Lower leg skin (tissue), 4 donors: ENCODE data around the gene SLC9A9. TPM values are rescaled to one million over a fixed set of nuclear protein-coding genes. Genes with fewer than 3 reads are reported as not detected.

ENCODE experiments used
- DNase-seq, 2 donors: peaks; one replicate each; pipeline ENCODE4 v3.0.0-alpha.2; 2019; ENCODE audit warnings: low spot score in 2 of 2
- H3K4me3 ChIP-seq: fragments of 200-600 bp; sonication (generic); 2 replicates; pipeline ENCODE4 v1.5.1; 2017; ENCODE audit warnings: mild to moderate bottlenecking, low read depth; ENCODE audit not compliant: poor library complexity, severe bottlenecking
- CTCF ChIP-seq, 3 donors: fragments of 450-650 bp; IDR thresholded peaks; one replicate each; pipeline ENCODE4 v1.5.1; 2016; ENCODE audit warnings: antibody characterized with exemption in 3 of 3, mild to moderate bottlenecking in 3 of 3, moderate library complexity in 2 of 3
- POLR2A ChIP-seq, 2 donors: fragments of 450-650 bp; IDR thresholded peaks; one replicate each; pipeline ENCODE4 v1.6.1; 2016 to 2017; ENCODE audit warnings: antibody characterized with exemption in 2 of 2, mild to moderate bottlenecking in 1 of 2, moderate library complexity in 1 of 2
- WGBS, 2 donors: methylation state at CpG; one replicate each; pipeline ENCODE4 v1.1.5; 2018; 5-methylcytosine and 5-hydroxymethylcytosine counted together
- intact Hi-C: fragments of 100-400 bp; cut with DNase I; formaldehyde crosslinking; loops from one replicate; pipeline ENCODE4 v1.15.0; 2023; ENCODE audit warnings: low total_unique reads
- total RNA-seq, 4 donors: library from RNA; depleted of rRNA; stranded (reverse); fragments of >200 nt; gene quantifications; one replicate each; pipeline ENCODE4 v1.1.0, GENCODE V29; 2016

Gene SLC9A9
- total RNA-seq, 4 donors from 2014 or later: 14.6 to 40.8 (median 23.7) TPM

GRCh38 chr3:143671626-143672025 lies 176.6 kb downstream of the SLC9A9 start:
- WGBS, 2 donors: 75 to 86% methylated on average over 1 of the region's 1 CpG
- TF ChIP-seq POLR2A (IDR thresholded peaks at IDR 0.05): no peak
- no peak for TF ChIP-seq CTCF (IDR thresholded peaks at IDR 0.05)
- no peak overlapping the region for H3K4me3 ChIP-seq
- no peak for DNase-seq
- intact Hi-C loops: no loop called here

GRCh38 chr3:143668924-143669790 lies 179.1 kb downstream of the SLC9A9 start:
- 63 to 70% methylated on average over 5 of the region's 5 CpGs for WGBS, 2 donors
- no peak for TF ChIP-seq POLR2A (IDR thresholded peaks at IDR 0.05)
- no peak for TF ChIP-seq CTCF (IDR thresholded peaks at IDR 0.05)
- H3K4me3 ChIP-seq: no peak overlapping the region
- no peak for DNase-seq
- intact Hi-C loops: no loop called here

- intact Hi-C loops: no loop called here
These were observed 179.9 kb downstream of the SLC9A9 start for GRCh38 chr3:143668385-143668784.

GRCh38 chr3:143661677-143662076 lies 186.6 kb downstream of the SLC9A9 start:
- no peak for DNase-seq
- TF ChIP-seq CTCF (IDR thresholded peaks at IDR 0.05) (no peak), POLR2A (IDR thresholded peaks at IDR 0.05) (no peak)
- 75 to 77% methylated on average over 3 of the region's 3 CpGs for WGBS, 2 donors
- H3K4me3 ChIP-seq: no peak overlapping the region
- intact Hi-C loops: no loop called here

More at GRCh38 chr3:143668385-143668784, 179.9 kb downstream of the SLC9A9 start:
- WGBS, 2 donors: 72 to 94% methylated on average over 5 of the region's 5 CpGs
- no peak overlapping the region for H3K4me3 ChIP-seq
- no peak for DNase-seq
- TF ChIP-seq CTCF (IDR thresholded peaks at IDR 0.05): no peak
- no peak for TF ChIP-seq POLR2A (IDR thresholded peaks at IDR 0.05)

GRCh38 chr3:143658861-143659260 lies 189.4 kb downstream of the SLC9A9 start:
- H3K4me3 ChIP-seq: no peak overlapping the region
- 15 to 58% methylated on average over 2 of the region's 2 CpGs for WGBS, 2 donors
- intact Hi-C loops: no loop called here
- no peak for DNase-seq
- TF ChIP-seq POLR2A (IDR thresholded peaks at IDR 0.05) (no peak), CTCF (IDR thresholded peaks at IDR 0.05) (no peak)
